Mesenchymal stem cell (in vitro differentiated cells and primary cell): ENCODE data around the gene PTPRN2.

Experiments
- DNase-seq: peaks from one replicate; pipeline ENCODE4 v3.0.0-alpha.2; 2013
- H2AFZ ChIP-seq: one replicate; pipeline ENCODE4 v1.6.1; 2013; ENCODE audit warnings: low read depth, mild to moderate bottlenecking, control low read depth, inconsistent platforms, low read length, moderate library complexity
- H2AK5ac ChIP-seq: 2 replicates; pipeline ENCODE4 v1.6.1; 2013; ENCODE audit warnings: low read length, moderate library complexity, mild to moderate bottlenecking, inconsistent platforms; ENCODE audit not compliant: severe bottlenecking
- H2BK120ac ChIP-seq: one replicate; pipeline ENCODE4 v1.6.1; 2013; ENCODE audit warnings: low read depth, mild to moderate bottlenecking, inconsistent platforms, low read length, moderate library complexity
- H2BK12ac ChIP-seq, 2 experiments: one replicate each; pipeline ENCODE4 v1.6.1; 2013; ENCODE audit warnings: inconsistent platforms in 2 of 2, low read length in 2 of 2, mild to moderate bottlenecking in 2 of 2, moderate library complexity in 2 of 2, control low read depth in 1 of 2
- H2BK15ac ChIP-seq: one replicate; pipeline ENCODE4 v1.6.1; 2013; ENCODE audit warnings: mild to moderate bottlenecking, low read depth, inconsistent platforms; ENCODE audit not compliant: poor library complexity, severe bottlenecking
- H2BK5ac ChIP-seq: 2 replicates; pipeline ENCODE4 v1.6.1; 2013; ENCODE audit warnings: low read depth, mild to moderate bottlenecking, low read length, control low read depth, inconsistent platforms; ENCODE audit not compliant: poor library complexity, severe bottlenecking
- H3K14ac ChIP-seq, 2 experiments: one replicate each; pipeline ENCODE4 v1.6.1; 2013; ENCODE audit warnings: inconsistent platforms in 2 of 2, low read length in 2 of 2, control low read depth in 1 of 2, mild to moderate bottlenecking in 1 of 2, moderate library complexity in 1 of 2
- H3K18ac ChIP-seq, 2 experiments: one replicate each; pipeline ENCODE4 v1.6.1; 2013; ENCODE audit warnings: inconsistent platforms in 2 of 2, low read length in 2 of 2, control low read depth in 1 of 2, low read depth in 1 of 2, mild to moderate bottlenecking in 1 of 2
- H3K23ac ChIP-seq, 2 experiments: one replicate each; pipeline ENCODE4 v1.6.1; 2013; ENCODE audit warnings: inconsistent platforms in 2 of 2, low read length in 2 of 2, mild to moderate bottlenecking in 2 of 2, moderate library complexity in 2 of 2, control low read depth in 1 of 2
- H3K27ac ChIP-seq: 2 replicates; pipeline ENCODE4 v1.5.1; 2013; ENCODE audit warnings: mild to moderate bottlenecking, moderate library complexity, low read length, control low read depth, inconsistent platforms; ENCODE audit not compliant: poor library complexity, severe bottlenecking
- H3K27me3 ChIP-seq, 2 experiments: 2 replicates each; pipeline versions ENCODE4 v1.6.1 to v1.7.0; 2013; ENCODE audit warnings: low read length in 2 of 2, mild to moderate bottlenecking in 2 of 2, moderate library complexity in 2 of 2, control low read depth in 1 of 2, inconsistent platforms in 1 of 2; ENCODE audit not compliant: control insufficient read depth in 1 of 2, insufficient read depth in 1 of 2
- H3K36me3 ChIP-seq, 2 experiments: 2 replicates each; pipeline versions ENCODE4 v1.6.1 to v1.7.0; 2013; ENCODE audit warnings: low read length in 2 of 2, control low read depth in 1 of 2, inconsistent platforms in 1 of 2, low read depth in 1 of 2, mild to moderate bottlenecking in 1 of 2; ENCODE audit not compliant: insufficient read depth in 2 of 2, control insufficient read depth in 1 of 2
- H3K4ac ChIP-seq, 2 experiments: one replicate each; pipeline ENCODE4 v1.6.1; 2013; ENCODE audit warnings: inconsistent platforms in 2 of 2, low read length in 2 of 2, mild to moderate bottlenecking in 2 of 2, moderate library complexity in 2 of 2, control low read depth in 1 of 2, low read depth in 1 of 2
- H3K4me1 ChIP-seq: 2 replicates; pipeline ENCODE4 v1.6.1; 2013; ENCODE audit warnings: low read depth, low read length, control low read depth; ENCODE audit not compliant: control insufficient read depth, insufficient read depth
- H3K4me2 ChIP-seq: 2 replicates; pipeline ENCODE4 v1.6.1; 2013; ENCODE audit warnings: low read length, mild to moderate bottlenecking, inconsistent platforms; ENCODE audit not compliant: poor library complexity, severe bottlenecking
- H3K4me3 ChIP-seq, 2 experiments: 2 replicates each; pipeline versions ENCODE4 v1.5.1 to v1.7.0; 2013; ENCODE audit warnings: low read length in 2 of 2, mild to moderate bottlenecking in 2 of 2, control low read depth in 1 of 2, low read depth in 1 of 2; ENCODE audit not compliant: insufficient read depth in 1 of 2
- H3K79me1 ChIP-seq: replicated peaks from 2 replicates; pipeline ENCODE4 v1.6.1; 2013; ENCODE audit warnings: mild to moderate bottlenecking, control low read depth, low read length, inconsistent platforms; ENCODE audit not compliant: poor library complexity, severe bottlenecking
- H3K9ac ChIP-seq: 2 replicates; pipeline ENCODE4 v1.7.0; 2013; ENCODE audit warnings: mild to moderate bottlenecking, low read length, moderate library complexity
- H3K9me3 ChIP-seq: 2 replicates; pipeline ENCODE4 v1.7.0; 2013; ENCODE audit warnings: mild to moderate bottlenecking, low read length; ENCODE audit not compliant: control insufficient read depth
- H4K8ac ChIP-seq: one replicate; pipeline ENCODE4 v1.6.1; 2013; ENCODE audit warnings: inconsistent platforms, mild to moderate bottlenecking, low read length, moderate library complexity
- H4K91ac ChIP-seq: one replicate; pipeline ENCODE4 v1.6.1; 2013; ENCODE audit warnings: mild to moderate bottlenecking, low read length, inconsistent platforms
- WGBS: methylation state at CpG from one replicate; pipeline ENCODE4 v1.1.7; 2013; ENCODE audit warnings: mixed read lengths; 5-methylcytosine and 5-hydroxymethylcytosine counted together

Gene PTPRN2

DNA sequence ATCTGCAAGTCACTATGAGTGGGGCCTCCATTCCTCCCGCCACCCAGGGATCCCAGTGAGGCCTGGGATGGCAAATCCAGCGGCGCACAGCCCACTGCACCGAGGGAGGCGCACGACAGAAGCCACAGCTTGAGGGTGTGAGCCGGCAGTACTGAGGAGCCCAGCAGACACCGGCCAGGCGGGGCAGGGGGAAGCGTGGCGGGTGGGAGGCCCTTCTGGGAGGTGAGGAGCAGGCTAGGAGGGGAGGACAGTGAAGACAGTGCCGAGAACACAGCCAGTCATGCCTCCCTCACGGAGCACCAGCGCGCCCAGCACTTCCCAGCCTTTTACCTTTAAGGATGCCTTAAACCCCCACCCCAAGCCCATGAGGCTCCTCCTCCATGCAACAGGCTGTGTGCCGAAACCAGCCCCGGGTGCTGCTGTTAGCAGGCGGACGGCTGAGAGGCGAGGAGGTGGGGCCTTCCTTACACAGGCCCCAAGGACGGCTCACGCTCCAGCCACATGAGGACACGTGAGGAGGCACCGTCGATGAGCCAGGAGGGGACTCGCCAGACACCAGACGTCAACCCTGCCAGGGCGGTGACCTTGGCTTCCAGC is 258.5 kb downstream of the PTPRN2 start:
- Histone ChIP-seq H2BK15ac (no peak overlapping the region), H4K91ac (no peak overlapping the region), H3K4me3 (no peak overlapping the region), H3K27ac (no peak overlapping the region), H3K4me1 (no peaks in the 10 kb centered on the region), H3K18ac (no peak overlapping the region), H3K27me3 (no peaks in the 10 kb centered on the region), H2BK5ac (no peak overlapping the region), H2BK120ac (no peak overlapping the region), H2AK5ac (no peak overlapping the region), H4K8ac (no peak overlapping the region), H3K14ac (no peak overlapping the region), H3K23ac (no peak overlapping the region), H3K36me3 (no peaks in the 10 kb centered on the region), H3K9me3 (peaks cover 6% of the 10 kb centered on the region), H2BK12ac (no peak overlapping the region), H3K9ac (no peak overlapping the region), H3K4me2 (no peak overlapping the region), H3K79me1 (no peaks in the 10 kb centered on the region), H3K4ac (no peak overlapping the region), H2AFZ (no peak overlapping the region)
- no peak for DNase-seq
- WGBS = 79% methylated on average over 27 of the region's 28 CpGs

DNA sequence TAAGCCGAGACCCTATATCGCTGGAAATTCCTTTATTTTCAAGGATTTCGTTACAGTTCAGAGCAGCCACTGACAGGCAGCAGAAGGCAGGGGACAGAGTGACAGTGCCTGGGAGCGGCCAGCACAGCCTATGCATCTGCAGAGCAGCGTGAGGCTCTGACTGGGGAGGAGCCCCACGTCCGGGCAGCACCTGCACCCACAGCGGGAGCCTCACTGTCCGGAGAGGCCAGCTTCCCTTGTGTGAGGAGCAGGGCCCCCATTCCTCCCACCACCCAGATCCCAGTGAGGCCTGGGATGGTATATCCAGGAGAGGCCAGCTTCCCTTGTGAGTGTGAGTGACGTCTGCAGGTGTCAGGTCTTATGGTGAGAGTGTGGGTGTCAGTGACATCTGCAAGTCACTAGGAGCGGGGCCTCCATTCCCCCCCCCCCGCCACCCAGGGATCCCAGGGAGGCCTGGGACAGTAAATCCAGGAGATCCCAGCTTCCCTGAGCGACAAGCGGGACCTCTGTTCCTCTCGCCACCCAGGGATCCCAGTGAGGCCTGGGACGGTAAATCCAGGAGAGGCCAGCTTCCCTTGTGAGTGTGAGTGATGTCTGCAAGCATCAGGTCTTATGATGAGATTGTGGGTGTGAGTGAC is 259.1 kb downstream of the PTPRN2 start:
- Histone ChIP-seq H3K14ac (no peak overlapping the region), H3K9ac (no peak overlapping the region), H2AFZ (no peak overlapping the region), H4K91ac (no peak overlapping the region), H3K4me3 (no peak overlapping the region), H2BK120ac (no peak overlapping the region), H2BK5ac (no peak overlapping the region), H3K27me3 (no peaks in the 10 kb centered on the region), H3K9me3 (peaks cover 9% of the 10 kb centered on the region), H3K18ac (no peak overlapping the region), H2BK15ac (no peak overlapping the region), H3K23ac (no peak overlapping the region), H3K79me1 (no peaks in the 10 kb centered on the region), H3K4me1 (no peaks in the 10 kb centered on the region), H3K4me2 (no peak overlapping the region), H2AK5ac (no peak overlapping the region), H3K27ac (no peak overlapping the region), H2BK12ac (no peak overlapping the region), H3K36me3 (no peaks in the 10 kb centered on the region), H3K4ac (no peak overlapping the region), H4K8ac (no peak overlapping the region)
- 66% methylated on average over 14 of the region's 16 CpGs for WGBS
- DNase-seq = no peak

DNA sequence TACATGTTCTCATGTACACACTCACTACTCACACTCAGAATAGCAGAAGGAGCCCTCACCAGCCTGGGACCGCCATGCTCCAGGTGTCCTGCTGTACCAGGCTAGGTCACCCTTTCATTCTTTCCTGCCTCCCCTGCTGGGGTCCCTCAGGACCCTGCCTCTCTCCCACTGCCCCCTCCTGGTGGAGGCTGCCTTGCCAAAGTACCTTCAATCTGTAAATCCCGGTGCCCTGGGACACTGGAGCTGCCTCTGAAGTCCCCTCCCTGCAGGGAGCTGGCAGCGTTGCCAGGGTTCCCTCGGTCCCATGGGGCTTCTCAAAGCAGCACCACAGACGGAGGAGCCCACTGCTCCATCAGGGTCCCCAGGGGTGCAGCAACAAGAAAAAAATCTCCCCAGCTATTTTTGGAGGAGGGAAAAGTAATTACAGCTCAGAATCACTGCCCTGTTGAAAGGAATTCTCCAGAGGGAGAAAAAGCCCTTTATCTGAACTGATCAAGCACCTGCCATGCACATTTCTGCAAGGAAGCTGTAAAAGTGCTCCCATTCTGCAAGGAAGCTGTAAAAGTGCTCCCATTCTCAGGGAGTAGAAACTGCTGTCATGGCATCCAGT is 259.9 kb downstream of the PTPRN2 start:
- Histone ChIP-seq H2BK15ac (no peak overlapping the region), H3K9me3 (peaks cover 9% of the 10 kb centered on the region), H3K36me3 (no peaks in the 10 kb centered on the region), H4K91ac (no peak overlapping the region), H3K27ac (no peak overlapping the region), H2AFZ (no peak overlapping the region), H3K4me1 (no peaks in the 10 kb centered on the region), H2BK5ac (no peak overlapping the region), H3K4me2 (no peak overlapping the region), H3K14ac (no peak overlapping the region), H3K9ac (no peak overlapping the region), H3K23ac (no peak overlapping the region), H3K4ac (no peak overlapping the region), H4K8ac (no peak overlapping the region), H3K27me3 (no peaks in the 10 kb centered on the region), H2BK120ac (no peak overlapping the region), H3K18ac (no peak overlapping the region), H3K79me1 (no peaks in the 10 kb centered on the region), H2AK5ac (no peak overlapping the region), H3K4me3 (no peak overlapping the region), H2BK12ac (no peak overlapping the region)
- WGBS = 50% methylated on average over 5 of the region's 5 CpGs
- no peak for DNase-seq

DNA sequence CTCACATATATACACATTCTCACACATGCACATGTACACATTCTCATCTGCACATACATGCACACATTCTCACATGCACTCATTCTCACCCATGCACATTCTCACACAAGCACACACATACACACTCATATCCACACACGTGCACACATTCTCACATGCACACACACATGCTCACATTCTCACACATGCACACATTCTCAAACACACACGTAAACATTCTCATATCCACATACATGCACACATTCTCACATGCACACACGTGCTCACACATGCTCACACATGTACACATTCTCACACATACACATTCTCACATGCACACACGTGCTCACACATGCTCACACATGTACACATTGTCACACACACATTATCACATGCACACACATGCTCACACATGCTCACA is 260.6 kb downstream of the PTPRN2 start:
- H3K9me3 ChIP-seq = peaks cover 9% of the 10 kb centered on the region
- H2BK12ac ChIP-seq = no peak overlapping the region
- no peak overlapping the region for H3K4me2 ChIP-seq
- H2AK5ac ChIP-seq = no peak overlapping the region
- DNase-seq = no peak
- H3K18ac ChIP-seq = no peak overlapping the region
- H3K27ac ChIP-seq = no peak overlapping the region
- no peak overlapping the region for H3K4me3 ChIP-seq
- H2BK5ac ChIP-seq = no peak overlapping the region
- H3K9ac ChIP-seq = no peak overlapping the region
- WGBS = 58% methylated on average over 4 of the region's 4 CpGs
- no peak overlapping the region for H4K8ac ChIP-seq
- H3K4me1 ChIP-seq = no peaks in the 10 kb centered on the region
- no peak overlapping the region for H4K91ac ChIP-seq
- H2BK120ac ChIP-seq = no peak overlapping the region
- H3K79me1 ChIP-seq = no peaks in the 10 kb centered on the region
- no peak overlapping the region for H3K23ac ChIP-seq
- no peaks in the 10 kb centered on the region for H3K27me3 ChIP-seq
- no peaks in the 10 kb centered on the region for H3K36me3 ChIP-seq
- no peak overlapping the region for H2BK15ac ChIP-seq
- no peak overlapping the region for H3K4ac ChIP-seq
- H2AFZ ChIP-seq = no peak overlapping the region
- H3K14ac ChIP-seq = no peak overlapping the region
